ENCODE results near the gene POLE4.

POLE4 gene

GRCh38 chr2:74938264-74938663, 20.2 kb upstream of the POLE4 start:
- intact Hi-C loops (cut with DNase I): no loop called here
- DNase-seq: no peak

DNA sequence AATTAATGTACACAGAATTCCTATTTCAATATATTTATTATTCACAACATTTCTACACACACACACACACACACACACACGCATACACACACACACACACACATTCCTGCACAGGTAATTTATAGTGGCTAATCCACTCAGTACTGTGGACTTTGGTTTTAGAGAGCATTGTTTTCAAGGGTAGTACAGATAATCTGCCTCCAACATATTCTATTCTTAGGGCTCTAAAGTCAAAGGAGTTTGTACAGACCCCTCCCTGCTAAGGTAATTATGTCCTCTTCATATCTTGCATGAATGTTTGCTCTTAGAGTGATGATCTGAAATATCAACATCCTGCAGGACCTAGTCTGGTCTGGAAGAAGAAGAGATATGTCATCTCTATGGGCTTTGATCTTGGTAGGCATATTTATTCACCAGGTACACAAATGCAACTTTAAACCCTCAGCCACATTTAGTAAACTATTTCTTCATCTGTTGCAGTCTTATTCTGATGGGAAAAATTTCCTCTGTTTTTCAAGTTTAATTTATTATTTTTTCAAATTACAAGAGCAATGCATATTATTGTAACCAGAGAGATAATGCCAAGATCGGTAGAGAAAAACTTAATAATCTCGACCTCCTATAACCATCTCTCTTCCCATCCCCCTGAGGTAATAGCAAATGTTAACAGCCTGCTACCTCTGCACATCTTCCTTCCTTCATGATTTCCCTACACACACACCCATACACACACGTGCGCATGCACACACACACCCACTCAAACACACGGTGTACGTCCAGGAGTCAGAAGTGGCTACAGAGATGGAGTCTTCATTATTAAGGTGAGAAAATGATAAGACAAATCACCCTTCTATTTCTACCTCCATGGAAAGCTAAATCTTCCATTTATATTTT, 18.3 kb upstream of the POLE4 start:
- intact Hi-C loops (cut with DNase I): no loop called here
- no peak for DNase-seq

DNA sequence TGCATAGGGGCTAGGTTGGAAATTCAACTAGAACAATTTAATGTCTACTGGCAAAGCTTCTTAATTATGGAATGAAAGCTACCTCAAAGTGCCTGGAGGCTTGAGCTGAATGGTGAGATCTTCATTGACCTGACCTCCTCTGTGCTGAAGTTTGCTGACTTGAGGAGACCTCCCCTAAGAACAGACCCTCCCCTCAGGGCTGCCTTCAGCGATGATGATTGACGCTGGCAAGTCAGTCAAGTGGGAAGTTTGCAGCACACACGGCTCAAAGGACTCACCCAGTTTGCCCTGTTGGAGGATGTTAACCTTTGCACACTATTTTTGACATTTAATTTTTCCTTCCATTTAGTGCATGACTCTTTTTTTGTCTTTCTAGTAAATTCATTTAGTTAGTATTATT, 17.2 kb upstream of the POLE4 start:
- no peak for DNase-seq
- intact Hi-C loops (cut with DNase I): no loop called here

DNA sequence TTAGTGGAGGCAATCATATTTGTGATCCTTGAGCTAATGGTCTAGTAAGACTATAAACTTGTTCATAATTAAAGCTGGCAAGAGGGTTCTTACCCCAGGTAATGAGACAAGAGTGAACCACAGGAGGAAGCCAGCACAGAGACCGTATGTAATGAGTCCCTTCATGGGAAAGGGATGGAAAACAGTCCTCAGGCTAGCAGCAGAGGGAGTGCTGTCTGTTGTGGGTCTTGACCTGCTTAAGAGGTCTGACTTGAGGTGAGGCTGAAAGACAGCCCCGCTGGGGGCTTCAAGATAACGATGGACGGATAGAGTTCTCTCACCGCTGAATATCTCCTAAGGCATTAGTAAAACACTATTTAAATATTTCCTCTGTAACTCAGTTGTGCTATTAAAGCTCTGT, 16.2 kb upstream of the POLE4 start:
- intact Hi-C loops (cut with DNase I): no loop called here
- no peak for DNase-seq

DNA sequence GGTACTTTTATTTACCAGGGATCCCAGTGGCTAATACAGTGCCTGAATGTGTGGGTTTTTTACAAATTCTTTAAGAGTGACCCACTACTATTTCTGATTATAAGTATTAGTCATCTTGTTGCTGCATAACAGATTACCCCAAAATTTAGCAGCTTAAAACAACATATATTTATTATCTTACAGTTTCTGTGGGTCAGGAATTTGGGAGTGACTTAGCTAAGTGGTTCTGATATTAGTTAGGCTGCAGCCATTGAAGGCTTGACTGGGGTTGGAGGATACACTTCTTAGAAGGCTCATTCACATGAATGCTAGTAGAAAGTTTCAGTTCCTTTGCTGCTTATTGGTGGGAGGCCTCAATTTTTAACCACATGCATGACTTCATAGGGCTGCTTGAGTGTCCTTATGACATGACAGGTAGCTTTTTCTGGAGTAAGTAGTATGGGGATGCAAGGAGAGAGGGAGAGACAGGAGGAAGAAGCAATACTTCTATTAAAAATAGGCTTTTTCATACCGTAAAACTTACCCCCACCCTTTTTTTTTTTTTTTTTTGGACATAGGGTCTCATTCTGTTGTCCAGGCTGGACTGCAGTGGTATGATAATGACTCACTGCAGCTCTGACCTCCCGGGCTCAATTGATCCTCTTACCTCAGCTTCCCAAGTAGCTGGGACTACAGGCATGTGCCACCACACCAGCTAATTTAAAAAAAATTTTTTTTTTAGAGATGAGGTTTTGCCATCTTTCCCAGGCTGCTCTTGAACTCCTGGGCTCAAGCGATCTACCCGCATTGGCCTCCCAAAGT, 13.3 kb upstream of the POLE4 start:
- no peak for DNase-seq
- intact Hi-C loops (cut with DNase I): no loop called here

DNA sequence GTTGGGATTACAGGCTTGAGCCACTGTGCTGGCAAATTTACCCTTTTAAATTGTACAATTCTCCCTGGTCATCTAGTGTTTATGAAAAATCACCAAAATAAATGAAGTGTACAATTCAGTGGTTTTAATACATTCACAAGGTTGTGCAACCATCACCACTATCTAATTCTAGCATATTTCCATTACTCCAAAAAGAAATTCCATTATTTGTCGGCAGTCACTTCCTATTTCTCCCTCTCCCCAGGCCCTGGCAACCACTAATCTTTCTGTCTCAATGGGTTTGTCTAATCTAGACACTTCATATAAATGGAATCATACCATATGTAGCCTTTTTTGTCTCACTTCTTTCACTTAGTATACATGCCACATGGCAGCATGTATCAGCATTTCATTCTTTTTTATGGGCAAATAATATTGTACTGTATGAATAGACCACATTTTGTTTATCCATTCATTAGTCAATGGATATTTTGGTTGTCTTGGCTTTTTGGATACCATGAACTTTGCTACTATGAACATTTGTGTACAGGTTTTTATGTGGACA, 12.6 kb upstream of the POLE4 start:
- intact Hi-C loops (cut with DNase I): no loop called here

DNA sequence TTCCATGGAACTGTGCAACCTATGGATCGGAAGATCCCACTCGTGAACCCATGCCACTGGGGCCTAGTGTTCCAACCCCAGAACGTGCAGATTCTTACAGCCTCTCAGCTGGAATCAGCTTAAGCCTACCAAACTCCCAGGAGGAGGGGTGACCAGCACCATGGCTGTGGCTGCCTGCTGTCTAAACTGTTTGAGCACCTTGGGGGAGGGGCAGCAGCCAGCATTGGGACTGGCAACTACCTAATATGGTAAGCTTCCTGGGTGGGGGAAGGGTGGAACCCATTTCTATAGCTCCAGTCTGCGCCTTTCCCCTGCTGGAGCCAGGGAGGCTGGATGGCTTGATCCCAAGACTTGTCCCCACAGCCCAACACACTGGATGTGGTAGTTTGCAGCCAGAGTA, 10.7 kb upstream of the POLE4 start:
- no peak for DNase-seq
- intact Hi-C loops (cut with DNase I): no loop called here

More for the DNA sequence above, 12.6 kb upstream of the POLE4 start:
- DNase-seq: no peak

GRCh38 chr2:74948779-74949178, 9.7 kb upstream of the POLE4 start:
- no peak for DNase-seq

GRCh38 chr2:74951211-74951754, 7.2 kb upstream of the POLE4 start:
- no peak for DNase-seq
- intact Hi-C loops (cut with DNase I): no loop called here

More at GRCh38 chr2:74948779-74949178, 9.7 kb upstream of the POLE4 start:
- intact Hi-C loops (cut with DNase I): no loop called here

DNA sequence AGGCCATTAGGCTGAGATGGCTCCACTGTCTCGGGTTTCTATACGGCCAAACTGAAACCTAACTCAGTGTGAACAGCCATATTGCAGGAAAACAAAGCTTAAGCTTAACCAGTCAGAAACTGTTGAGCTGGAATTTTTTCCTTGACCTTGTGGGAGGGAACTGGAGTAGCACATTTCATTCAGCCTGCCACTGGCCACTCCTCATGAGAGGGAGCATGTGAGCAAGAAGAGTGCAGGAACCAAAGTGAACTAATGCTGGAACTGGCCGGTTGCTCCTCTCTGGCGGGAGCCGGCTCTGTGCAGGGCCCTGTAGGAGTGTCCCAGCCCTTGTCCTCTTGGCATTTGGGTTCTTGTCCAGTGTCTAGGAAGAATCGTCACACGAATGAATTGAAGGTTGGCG, 5.9 kb upstream of the POLE4 start:
- DNase-seq: no peak
- intact Hi-C loops (cut with DNase I): no loop called here

- no peak for DNase-seq
- intact Hi-C loops (cut with DNase I): no loop called here
These were observed 4.5 kb upstream of the POLE4 start for GRCh38 chr2:74953796-74954499.

GRCh38 chr2:74954500-74954874, 4.0 kb upstream of the POLE4 start:
- DNase-seq: no peak
- intact Hi-C loops (cut with DNase I): no loop called here

GRCh38 chr2:74957886-74958273, 563 bp upstream of the POLE4 start:
- no peak for DNase-seq
- intact Hi-C loops (cut with DNase I): no loop called here

- peak in 1 of 10 donors; percentile 70 for DNase-seq
- intact Hi-C loops (cut with DNase I): no loop called here
These were observed 786 bp downstream of the POLE4 start for GRCh38 chr2:74959106-74959751.

DNA sequence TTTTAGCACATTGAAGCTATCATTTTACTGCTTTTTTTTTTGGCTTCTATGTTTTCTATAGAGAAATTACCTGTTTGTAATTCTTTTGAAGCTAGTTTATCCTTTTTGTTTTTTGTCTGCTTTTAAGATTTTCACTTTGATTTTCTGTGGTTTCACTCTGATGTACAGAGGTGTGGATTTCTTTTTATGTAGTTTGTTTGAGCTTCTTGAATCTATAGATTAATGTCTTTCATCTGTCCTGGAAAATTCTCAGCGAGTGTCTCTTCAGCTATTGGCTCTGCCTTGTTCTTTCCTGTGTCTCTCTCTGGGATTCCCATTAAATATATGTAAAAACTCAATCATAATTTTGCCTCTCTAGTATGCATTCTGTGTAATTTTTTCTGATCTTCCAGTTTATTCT, 8.4 kb downstream of the POLE4 start:
- intact Hi-C loops (cut with DNase I): no loop called here
- no peak for DNase-seq

GRCh38 chr2:74975016-74975415, 16.6 kb downstream of the POLE4 start:
- intact Hi-C loops (cut with DNase I): no loop called here
- DNase-seq: no peak

GRCh38 chr2:74979844-74980243, 21.4 kb downstream of the POLE4 start:
- intact Hi-C loops (cut with DNase I): no loop called here
- DNase-seq: no peak

GRCh38 chr2:74982577-74982976, 24.1 kb downstream of the POLE4 start:
- intact Hi-C loops (cut with DNase I): no loop called here
- DNase-seq: no peak

- intact Hi-C loops (cut with DNase I): no loop called here
- DNase-seq: no peak
These were observed 25.4 kb downstream of the POLE4 start for GRCh38 chr2:74983631-74984392.

All from posterior cingulate gyrus (tissue), 11 donors.